Pulmonary artery endothelial cell (primary cell): ENCODE data around the gene CYBA. TPM values are rescaled to one million over a fixed set of nuclear protein-coding genes. Genes with fewer than 3 reads are reported as not detected.
"Not testable (repeated sequence)": the region's sequence is repeated elsewhere in the genome, so short reads cannot be mapped to it uniquely, and the experiment has no call there.

Experiments
- DNase-seq: peaks from one replicate; pipeline ENCODE4 v3.0.0-alpha.2; 2011; ENCODE audit warnings: low read depth, low spot score
- total RNA-seq: library from RNA; depleted of rRNA; stranded (reverse); fragments of >200 nt; gene quantifications from 2 replicates; pipeline ENCODE4 v1.2.3, GENCODE V29; 2014

Gene CYBA
- total RNA-seq, 1 donor from 2014 or later: 34.5 TPM

GRCh38 chr16:88686439-88687253 lies 35.8 kb upstream of the CYBA start, which contains the start of gene SNAI3:
SNAI3 (minus strand) TSS chr16:88686507; CDS start chr16:88686406, 101 bp downstream.
- no peak for DNase-seq

DNA sequence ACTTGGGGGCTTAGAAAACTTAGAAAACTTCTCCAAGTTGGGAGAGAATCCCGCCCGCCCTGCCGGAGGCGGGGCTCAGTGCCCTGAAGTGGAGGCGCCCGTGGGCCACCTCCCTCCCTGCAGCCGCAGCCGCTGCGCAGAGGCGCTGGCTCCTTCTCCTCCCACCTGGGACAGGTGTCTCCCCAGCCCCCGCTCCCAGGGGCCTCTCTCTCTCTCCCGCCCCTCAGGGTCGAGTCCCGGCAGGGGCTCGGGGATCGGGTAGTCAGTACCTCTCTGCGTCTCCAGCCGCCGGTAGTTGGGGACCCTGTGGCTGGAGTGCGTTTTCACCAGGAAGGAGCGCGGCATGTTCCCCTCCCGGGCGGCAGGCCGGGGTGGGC lies 35.2 kb upstream of the CYBA start:
- no peak for DNase-seq

DNA sequence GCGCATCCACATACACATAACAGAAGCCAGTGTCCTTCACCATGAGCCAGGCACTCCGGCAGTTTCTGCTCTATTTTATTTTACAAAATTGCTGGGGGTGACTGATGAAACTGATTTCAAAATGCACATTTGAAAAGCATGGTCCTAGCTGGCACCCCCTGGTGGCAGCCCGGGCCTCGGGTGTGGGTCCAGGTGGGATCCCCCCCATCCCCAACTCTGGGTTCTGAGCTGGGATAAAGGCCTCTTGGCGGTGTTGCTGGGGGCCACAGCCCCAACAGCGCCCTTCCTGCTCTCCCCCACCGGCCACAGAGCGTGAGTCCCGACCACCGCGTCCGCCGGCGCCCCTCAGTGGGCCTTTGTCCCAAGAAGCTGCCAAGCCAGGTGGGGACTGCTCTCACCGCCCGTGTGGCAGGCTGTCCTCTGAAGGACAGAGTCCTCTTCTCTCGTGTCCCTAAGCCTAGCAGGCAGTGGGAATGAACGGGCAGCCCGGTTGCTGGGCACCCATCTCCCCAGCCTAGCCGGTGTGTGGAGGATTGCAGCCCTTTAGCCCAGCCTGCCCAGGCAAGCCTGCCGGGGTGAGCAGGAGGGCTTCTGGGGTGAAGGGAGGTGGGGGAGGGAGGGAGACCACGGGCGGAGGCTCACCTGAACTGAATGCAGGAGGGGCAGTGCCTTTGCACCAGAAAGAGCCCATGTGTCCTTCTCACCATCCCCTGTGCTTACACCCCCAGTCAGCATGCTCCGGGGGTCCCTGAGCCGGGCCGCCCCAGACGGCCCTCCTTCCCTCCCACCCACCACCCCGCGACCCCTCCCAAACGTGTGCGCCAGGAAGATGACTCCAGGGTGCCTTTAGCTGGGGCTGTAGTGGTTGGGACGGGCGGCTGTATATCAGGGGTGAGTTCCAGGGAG lies 34.6 kb upstream of the CYBA start:
- DNase-seq: no peak

- no peak for DNase-seq
Observed at GRCh38 chr16:88684569-88685155, 33.8 kb upstream of the CYBA start.

- DNase-seq: no peak
Observed at GRCh38 chr16:88681709-88682451, 31.0 kb upstream of the CYBA start.

GRCh38 chr16:88681084-88681680 lies 30.3 kb upstream of the CYBA start:
- no peak for DNase-seq

GRCh38 chr16:88680554-88681083 lies 29.8 kb upstream of the CYBA start:
- no peak for DNase-seq

GRCh38 chr16:88678224-88678979 lies 27.5 kb upstream of the CYBA start:
- no peak for DNase-seq

- DNase-seq: no peak
Observed at GRCh38 chr16:88677721-88678120, 26.9 kb upstream of the CYBA start.

DNA sequence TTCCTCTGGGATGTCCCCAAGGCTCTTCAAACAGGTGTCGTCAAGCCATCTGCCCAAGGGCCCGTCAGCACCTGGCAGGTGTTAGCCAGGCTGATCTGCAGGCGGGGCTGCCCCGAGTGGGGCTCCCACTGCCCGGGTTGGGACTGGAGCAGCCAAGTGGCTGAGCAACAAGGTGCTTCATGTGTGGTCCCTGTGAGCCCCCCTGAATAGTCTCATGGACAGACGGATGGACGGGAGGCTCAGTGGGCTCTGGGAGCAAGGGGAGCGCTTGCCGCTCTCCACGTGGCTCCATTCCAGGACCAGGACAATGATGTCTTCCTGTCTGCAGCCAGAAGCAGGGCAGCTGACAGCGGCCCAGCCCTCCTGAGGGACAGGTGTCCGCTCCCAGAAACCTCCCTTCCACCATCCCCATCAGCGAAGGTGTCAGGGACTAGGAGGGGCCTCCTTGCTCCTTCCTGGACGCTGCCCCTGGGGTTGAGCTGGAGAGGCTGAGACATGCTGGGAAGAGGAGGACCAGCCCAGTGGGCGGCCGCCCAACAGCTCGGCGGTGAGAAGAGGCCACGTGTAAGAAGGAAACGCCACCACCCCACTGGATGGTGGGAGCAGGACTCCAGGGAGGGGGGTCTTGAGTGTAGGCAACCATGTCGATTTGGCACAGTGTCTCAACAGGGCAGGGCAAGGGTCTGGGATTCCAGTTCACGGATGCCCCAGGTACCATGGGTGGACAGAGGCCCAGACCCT lies 25.8 kb upstream of the CYBA start:
- DNase-seq: no peak

DNA sequence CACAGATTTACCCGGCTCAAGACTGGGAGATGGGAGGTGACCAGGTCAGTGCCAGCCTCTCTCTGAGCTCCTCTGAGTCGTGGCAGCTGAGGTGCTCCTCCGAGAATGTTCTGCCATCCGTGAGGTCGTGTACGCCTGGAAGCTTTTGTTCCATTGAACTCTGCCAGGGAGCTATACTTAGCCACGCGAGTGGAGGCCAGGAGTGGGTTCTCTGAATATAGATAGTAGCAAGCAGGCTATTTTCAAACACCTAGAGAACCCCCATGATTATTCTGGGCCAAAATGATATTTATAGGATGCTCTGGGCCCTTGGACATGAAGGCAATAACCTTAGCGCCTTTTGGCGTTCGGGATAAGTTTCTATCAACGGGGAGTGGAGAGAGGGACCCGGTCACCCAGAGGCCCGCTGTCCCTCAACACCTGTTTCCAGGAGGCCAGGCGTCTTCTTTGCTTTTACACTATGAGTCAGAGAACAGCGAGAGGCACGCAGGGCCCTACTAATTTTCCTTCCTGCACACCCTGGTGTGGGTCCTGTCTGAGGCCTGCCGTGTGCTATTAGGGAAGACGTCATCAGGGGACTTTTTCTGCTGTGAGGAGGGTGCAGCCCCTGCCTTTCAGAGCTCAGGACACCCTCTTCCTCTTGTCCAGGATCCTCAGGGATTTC lies 23.0 kb upstream of the CYBA start:
- DNase-seq: no peak

DNA sequence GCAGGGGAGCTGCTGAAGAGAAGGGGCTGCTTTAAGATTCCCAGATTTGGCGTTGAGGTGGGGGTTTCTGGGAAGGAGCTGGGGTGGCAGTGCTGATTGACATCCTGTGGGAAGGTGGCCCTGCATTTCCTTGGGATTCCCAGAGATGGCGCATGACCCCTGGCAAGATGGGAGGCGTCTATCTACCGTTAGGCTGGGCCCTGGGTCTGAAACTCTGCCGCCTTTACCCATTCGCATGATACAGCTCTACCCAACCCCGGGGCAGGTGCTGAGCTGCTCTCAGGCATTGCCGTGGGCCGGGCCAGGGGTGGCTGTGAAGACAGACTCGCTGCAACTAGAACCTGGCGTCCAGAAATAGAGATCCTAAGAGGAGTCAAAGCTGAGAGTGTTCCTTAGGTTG lies 21.9 kb upstream of the CYBA start:
- no peak for DNase-seq

DNA sequence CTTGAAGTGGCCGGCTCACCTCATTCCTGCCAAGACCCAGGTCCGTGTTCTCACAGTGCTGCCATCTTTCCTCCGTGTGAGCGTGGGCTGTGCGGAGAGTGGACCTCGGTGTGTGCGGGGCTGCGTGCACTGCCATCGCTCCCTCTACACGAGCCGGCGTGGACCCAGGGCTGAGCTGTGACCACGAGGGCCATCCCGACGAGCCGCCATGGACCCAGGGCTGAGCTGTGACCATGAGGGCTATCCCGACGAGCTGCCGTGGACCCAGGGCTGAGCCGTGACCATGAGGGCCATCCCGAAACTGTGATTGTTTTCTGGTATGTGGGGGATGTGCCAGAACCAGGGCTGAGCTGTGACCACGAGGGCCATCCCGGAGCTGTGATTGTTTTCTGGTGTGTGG lies 21.0 kb upstream of the CYBA start:
- no peak for DNase-seq

GRCh38 chr16:88669980-88670379 lies 19.1 kb upstream of the CYBA start:
- no peak for DNase-seq

DNA sequence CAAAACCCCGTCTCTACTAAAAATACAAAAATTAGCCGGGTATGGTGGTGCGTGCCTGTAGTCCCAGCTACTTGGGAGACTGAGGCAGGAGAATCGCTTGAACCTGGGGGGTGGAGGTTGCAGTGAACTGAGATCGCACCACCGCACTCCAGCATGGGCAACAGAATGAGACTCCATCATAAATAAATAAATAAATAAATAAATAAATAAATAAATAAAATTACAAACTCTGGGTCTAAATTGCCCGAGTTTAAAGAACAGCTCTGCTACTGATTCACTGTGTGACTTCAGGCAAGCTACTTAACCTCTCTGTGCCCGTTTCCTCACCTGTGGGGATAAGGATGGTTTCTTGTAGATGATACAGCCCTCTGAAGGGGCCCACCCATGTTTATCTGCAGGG lies 18.6 kb upstream of the CYBA start:
- DNase-seq: not testable (repeated sequence)

DNA sequence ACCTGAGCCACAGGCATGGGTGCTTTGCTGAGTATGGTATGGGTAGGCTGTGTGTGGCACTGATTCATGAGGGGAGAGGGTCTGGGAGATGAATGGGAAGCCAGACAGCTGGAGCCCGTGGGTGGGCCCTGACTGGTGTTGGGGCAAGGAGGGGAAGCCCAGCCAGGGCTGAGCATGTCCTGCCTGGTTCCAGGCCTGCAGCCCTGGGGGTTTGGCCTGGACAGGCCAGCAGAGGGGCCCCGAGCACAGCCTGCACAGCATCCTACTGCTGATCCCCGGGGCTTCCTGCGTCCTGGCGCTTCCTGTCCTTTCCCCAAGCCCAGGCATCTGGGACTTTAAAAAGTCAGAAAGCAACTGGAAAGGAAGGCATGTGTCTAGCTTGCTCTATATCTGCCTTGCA lies 16.6 kb upstream of the CYBA start:
- DNase-seq: no peak

GRCh38 chr16:88665570-88665969 lies 14.7 kb upstream of the CYBA start:
- no peak for DNase-seq

DNA sequence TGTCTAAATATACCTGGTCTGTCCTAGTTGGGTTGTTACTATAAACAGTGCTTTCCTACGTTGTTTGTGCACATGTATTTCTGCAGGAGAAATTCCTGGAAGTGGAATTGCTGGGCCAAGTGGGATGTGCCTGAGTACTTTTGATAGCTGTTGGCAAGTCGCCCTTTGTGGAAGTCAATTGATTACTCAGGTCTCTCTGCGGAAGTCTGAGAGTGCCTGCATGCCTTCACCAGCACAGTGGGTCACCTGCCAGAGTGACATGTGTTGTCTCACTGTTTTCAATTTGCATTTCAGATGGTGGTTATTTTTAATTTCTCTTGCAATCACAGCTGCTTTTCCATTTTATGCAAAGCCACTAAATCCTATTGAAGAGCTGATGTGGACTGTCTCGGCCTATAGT lies 14.3 kb upstream of the CYBA start:
- peak; percentile 84 for DNase-seq
